Kidney epithelial cell (primary cell): ENCODE measurements around the gene TMBIM4. TPM values are rescaled to one million over a fixed set of nuclear protein-coding genes. Genes with fewer than 3 reads are reported as not detected.

ENCODE experiments used
- DNase-seq: peaks from one replicate; pipeline ENCODE4 v3.0.0-alpha.2; 2010; ENCODE audit warnings: low read depth
- H3K27me3 ChIP-seq: 2 replicates; pipeline ENCODE4 v1.6.0; 2011; ENCODE audit warnings: low read length; ENCODE audit not compliant: control insufficient read depth, insufficient read depth
- H3K36me3 ChIP-seq: 2 replicates; pipeline ENCODE4 v1.5.1; 2011; ENCODE audit warnings: low read length; ENCODE audit not compliant: control insufficient read depth, insufficient read depth
- H3K4me3 ChIP-seq: 2 replicates; pipeline ENCODE4 v1.5.1; 2011; ENCODE audit warnings: low read depth, mild to moderate bottlenecking, control low read depth, low read length
- CTCF ChIP-seq: IDR thresholded peaks from 2 replicates; pipeline ENCODE4 v1.5.1; 2011; ENCODE audit warnings: mild to moderate bottlenecking, moderate library complexity, low read length, control low read depth, inconsistent platforms; ENCODE audit not compliant: insufficient read depth, poor library complexity, severe bottlenecking
- total RNA-seq: library from RNA; depleted of rRNA; stranded (reverse); fragments of >200 nt; gene quantifications from 2 replicates; pipeline ENCODE4 v1.2.3, GENCODE V29; 2015

TMBIM4 gene
- total RNA-seq, 1 donor from 2014 or later, result 86.8 TPM

- TF ChIP-seq CTCF, result no peak
Observed at GRCh38 chr12:66117242-66117641, 52.6 kb downstream of the TMBIM4 start.

GRCh38 chr12:66115071-66115600 lies 54.7 kb downstream of the TMBIM4 start:
- Histone ChIP-seq H3K36me3 (no peaks in the 10 kb centered on the region), H3K27me3 (no peaks in the 10 kb centered on the region), H3K4me3 (no peak overlapping the region)
- no peak for TF ChIP-seq CTCF
- no peak for DNase-seq

More at GRCh38 chr12:66117242-66117641, 52.6 kb downstream of the TMBIM4 start:
- no peak for DNase-seq
- Histone ChIP-seq H3K27me3 (no peaks in the 10 kb centered on the region), H3K36me3 (no peaks in the 10 kb centered on the region), H3K4me3 (no peak overlapping the region)

- Histone ChIP-seq H3K27me3 (no peaks in the 10 kb centered on the region), H3K36me3 (no peaks in the 10 kb centered on the region), H3K4me3 (no peak overlapping the region)
- no peak for TF ChIP-seq CTCF
- DNase-seq, result no peak
Observed at GRCh38 chr12:66113471-66113870, 56.3 kb downstream of the TMBIM4 start.

DNA sequence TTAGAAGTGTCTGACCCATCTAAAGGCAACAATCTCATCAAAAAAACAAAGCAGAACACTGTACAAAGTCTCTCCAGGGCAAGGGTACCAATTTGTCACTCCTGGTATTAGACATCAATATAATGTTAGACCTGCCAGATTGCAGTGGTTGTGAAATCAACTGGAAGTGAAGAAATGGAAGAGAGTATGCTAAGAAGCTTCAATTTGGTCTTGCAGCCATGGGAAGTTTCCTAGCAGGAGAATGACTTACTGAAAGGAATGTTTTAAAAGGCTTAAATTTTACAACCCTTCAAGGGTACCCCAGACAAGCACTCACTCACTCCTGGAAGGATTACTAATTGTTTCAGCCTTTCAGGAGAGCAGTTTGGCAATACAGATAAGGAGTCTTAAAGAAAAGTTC lies 58.2 kb downstream of the TMBIM4 start:
- H3K27me3 ChIP-seq, result no peaks in the 10 kb centered on the region
- H3K4me3 ChIP-seq, result no peak overlapping the region
- DNase-seq, result no peak
- H3K36me3 ChIP-seq, result no peaks in the 10 kb centered on the region
- no peak for TF ChIP-seq CTCF

DNA sequence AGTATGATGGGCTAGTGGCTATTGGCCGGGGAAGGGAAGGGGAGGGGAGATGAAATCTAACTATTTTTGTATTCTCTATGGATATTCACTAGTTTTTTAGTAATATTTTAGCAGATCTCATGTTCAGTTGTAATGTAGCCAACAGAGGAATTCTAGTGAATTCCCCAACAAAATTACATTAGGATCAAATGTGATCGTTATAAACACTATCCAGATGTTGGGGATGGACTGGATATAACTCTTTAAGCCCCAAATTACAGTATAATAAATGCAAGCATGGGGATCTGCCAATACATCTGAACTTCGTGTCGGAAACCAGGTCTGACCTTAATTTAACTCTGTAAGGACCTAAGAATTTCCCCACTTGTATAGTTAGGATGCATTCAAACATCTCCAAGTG lies 60.7 kb downstream of the TMBIM4 start:
- Histone ChIP-seq H3K4me3 (no peak overlapping the region), H3K27me3 (no peaks in the 10 kb centered on the region), H3K36me3 (no peaks in the 10 kb centered on the region)
- no peak for DNase-seq
- TF ChIP-seq CTCF, result no peak

DNA sequence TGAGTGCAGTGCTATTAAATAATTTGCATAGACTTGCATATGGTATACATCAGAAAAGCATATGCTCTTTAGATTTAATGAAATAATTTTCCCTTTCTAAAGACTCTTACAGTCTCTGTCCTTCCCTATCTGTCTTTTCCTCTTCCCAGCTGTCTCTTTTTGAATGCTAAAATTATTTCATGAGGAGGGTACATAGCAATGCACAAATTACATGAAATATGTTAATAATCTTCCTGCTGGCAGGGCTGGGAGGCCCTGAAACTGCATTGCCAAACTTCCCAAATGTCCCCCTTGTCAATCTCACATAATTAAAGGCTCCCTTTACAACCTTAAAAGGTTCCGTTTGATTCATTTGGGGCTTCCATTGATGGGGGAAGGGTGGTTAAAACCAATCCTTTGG lies 61.4 kb downstream of the TMBIM4 start:
- Histone ChIP-seq H3K4me3 (no peak overlapping the region), H3K27me3 (no peaks in the 10 kb centered on the region), H3K36me3 (no peaks in the 10 kb centered on the region)
- no peak for TF ChIP-seq CTCF
- no peak for DNase-seq
